SU-DHL-6 (cell line): ENCODE results near the gene USP25.

ENCODE experiments used
- H2AFZ ChIP-seq: fragments of 200-600 bp; sonication (generic); 2 replicates; pipeline ENCODE4 v1.6.1; 2014; ENCODE audit warnings: low read depth, mild to moderate bottlenecking, moderate library complexity, mixed read lengths, antibody characterized with exemption, low read length; ENCODE audit not compliant: severe bottlenecking
- H3F3A ChIP-seq: fragments of 200-600 bp; shearing (Covaris generic); 2 replicates; pipeline ENCODE4 v1.6.0; 2016; ENCODE audit warnings: antibody characterized with exemption, mild to moderate bottlenecking; ENCODE audit not compliant: insufficient read depth
- H3K27ac ChIP-seq: fragments of 200-600 bp; sonication (generic); 2 replicates; pipeline ENCODE4 v1.5.1; 2016; ENCODE audit warnings: low read depth, mild to moderate bottlenecking, low read length, moderate library complexity, mixed read lengths
- H3K27me3 ChIP-seq: fragments of 200-600 bp; sonication (generic), shearing (Covaris generic); 2 replicates; pipeline ENCODE4 v1.6.0; 2014; ENCODE audit warnings: mild to moderate bottlenecking, low read length
- H3K36me3 ChIP-seq: fragments of 200-600 bp; sonication (generic); 2 replicates; pipeline ENCODE4 v1.6.1; 2014; ENCODE audit warnings: mild to moderate bottlenecking, low read length, mixed read lengths
- H3K4me2 ChIP-seq: fragments of 300-600, 200-600 bp; shearing (Covaris generic), sonication (generic); 2 replicates; pipeline ENCODE4 v1.6.0; 2014; ENCODE audit warnings: low read length, low read depth, mild to moderate bottlenecking; ENCODE audit not compliant: poor library complexity, severe bottlenecking
- H3K4me3 ChIP-seq: fragments of 200-600 bp; sonication (generic); 2 replicates; pipeline ENCODE4 v1.5.1; 2014; ENCODE audit warnings: antibody characterized with exemption, low read length, mild to moderate bottlenecking, mixed read lengths; ENCODE audit not compliant: insufficient read depth, poor library complexity, severe bottlenecking
- H3K79me2 ChIP-seq: fragments of 200-600 bp; sonication (generic); 2 replicates; pipeline ENCODE4 v1.6.1; 2014; ENCODE audit warnings: mild to moderate bottlenecking, low read length, moderate library complexity; ENCODE audit not compliant: insufficient read depth
- H3K9ac ChIP-seq: fragments of 200-600 bp; sonication (generic); 2 replicates; pipeline ENCODE4 v1.7.0; 2014; ENCODE audit warnings: mild to moderate bottlenecking, low read length
- H3K9me2 ChIP-seq: fragments of 200-600 bp; sonication (generic); replicated peaks from 2 replicates; pipeline ENCODE4 v1.6.1; 2014; ENCODE audit warnings: low read length; ENCODE audit not compliant: insufficient read depth
- H3K9me3 ChIP-seq: fragments of 200-600 bp; sonication (generic); 2 replicates; pipeline ENCODE4 v1.6.1; 2014; ENCODE audit warnings: low read length, mixed read lengths; ENCODE audit not compliant: insufficient read depth
- H4K20me1 ChIP-seq: fragments of 200-600 bp; sonication (generic); 2 replicates; pipeline ENCODE4 v1.6.1; 2014; ENCODE audit warnings: low read depth, mild to moderate bottlenecking, antibody characterized with exemption, low read length, moderate library complexity, mixed read lengths
- EZH2phosphoT487 ChIP-seq: fragments of 200-600 bp; sonication (generic), shearing (Covaris generic); conservative IDR thresholded peaks from 2 replicates; pipeline ENCODE4 v1.6.1; 2018; ENCODE audit warnings: mild to moderate bottlenecking, antibody characterized with exemption, low read length, moderate library complexity, mixed read lengths
- TF ChIP-seq, protein P1 (sequence below): fragments of 200-600 bp; sonication (generic); IDR thresholded peaks from one replicate; pipeline ENCODE4 v1.5.1; 2017; ENCODE audit warnings: antibody characterized with exemption, mild to moderate bottlenecking, low read length, moderate library complexity; ENCODE audit not compliant: insufficient read depth, poor library complexity, severe bottlenecking

USP25 gene

DNA sequence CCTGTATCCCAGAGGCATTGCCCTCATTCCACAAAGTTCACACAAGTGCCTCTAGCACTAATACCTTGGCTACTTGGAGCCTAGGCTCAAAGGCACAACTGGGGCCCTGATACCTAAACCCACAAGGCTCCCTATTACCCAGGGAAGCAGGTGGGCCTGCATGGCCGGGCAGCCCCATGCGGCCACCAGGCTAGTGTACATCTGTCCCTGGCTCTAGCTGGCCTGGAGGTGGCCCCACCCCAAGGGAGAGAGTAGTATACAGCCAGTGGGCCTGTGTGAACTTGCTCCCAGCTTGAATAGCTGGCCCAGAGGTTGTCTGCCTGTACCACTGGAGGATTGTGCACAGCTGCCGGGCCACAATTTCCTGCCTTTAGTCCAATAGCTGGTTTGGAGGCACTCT, 52.2 kb downstream of the USP25 start:
- Histone ChIP-seq H3K36me3 (peaks cover 9% of the 10 kb centered on the region), H3F3A (no peaks in the 10 kb centered on the region), H3K4me3 (no peak overlapping the region), H3K27me3 (no peaks in the 10 kb centered on the region), H3K9me2 (no peaks in the 10 kb centered on the region), H2AFZ (no peak overlapping the region), H4K20me1 (no peaks in the 10 kb centered on the region), H3K79me2 (no peaks in the 10 kb centered on the region), H3K9me3 (no peaks in the 10 kb centered on the region), H3K27ac (no peak overlapping the region), H3K9ac (no peak overlapping the region), H3K4me2 (no peak overlapping the region)
- TF ChIP-seq, protein P1, sequence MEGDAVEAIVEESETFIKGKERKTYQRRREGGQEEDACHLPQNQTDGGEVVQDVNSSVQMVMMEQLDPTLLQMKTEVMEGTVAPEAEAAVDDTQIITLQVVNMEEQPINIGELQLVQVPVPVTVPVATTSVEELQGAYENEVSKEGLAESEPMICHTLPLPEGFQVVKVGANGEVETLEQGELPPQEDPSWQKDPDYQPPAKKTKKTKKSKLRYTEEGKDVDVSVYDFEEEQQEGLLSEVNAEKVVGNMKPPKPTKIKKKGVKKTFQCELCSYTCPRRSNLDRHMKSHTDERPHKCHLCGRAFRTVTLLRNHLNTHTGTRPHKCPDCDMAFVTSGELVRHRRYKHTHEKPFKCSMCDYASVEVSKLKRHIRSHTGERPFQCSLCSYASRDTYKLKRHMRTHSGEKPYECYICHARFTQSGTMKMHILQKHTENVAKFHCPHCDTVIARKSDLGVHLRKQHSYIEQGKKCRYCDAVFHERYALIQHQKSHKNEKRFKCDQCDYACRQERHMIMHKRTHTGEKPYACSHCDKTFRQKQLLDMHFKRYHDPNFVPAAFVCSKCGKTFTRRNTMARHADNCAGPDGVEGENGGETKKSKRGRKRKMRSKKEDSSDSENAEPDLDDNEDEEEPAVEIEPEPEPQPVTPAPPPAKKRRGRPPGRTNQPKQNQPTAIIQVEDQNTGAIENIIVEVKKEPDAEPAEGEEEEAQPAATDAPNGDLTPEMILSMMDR, result no peak
- no peak for TF ChIP-seq EZH2phosphoT487

DNA sequence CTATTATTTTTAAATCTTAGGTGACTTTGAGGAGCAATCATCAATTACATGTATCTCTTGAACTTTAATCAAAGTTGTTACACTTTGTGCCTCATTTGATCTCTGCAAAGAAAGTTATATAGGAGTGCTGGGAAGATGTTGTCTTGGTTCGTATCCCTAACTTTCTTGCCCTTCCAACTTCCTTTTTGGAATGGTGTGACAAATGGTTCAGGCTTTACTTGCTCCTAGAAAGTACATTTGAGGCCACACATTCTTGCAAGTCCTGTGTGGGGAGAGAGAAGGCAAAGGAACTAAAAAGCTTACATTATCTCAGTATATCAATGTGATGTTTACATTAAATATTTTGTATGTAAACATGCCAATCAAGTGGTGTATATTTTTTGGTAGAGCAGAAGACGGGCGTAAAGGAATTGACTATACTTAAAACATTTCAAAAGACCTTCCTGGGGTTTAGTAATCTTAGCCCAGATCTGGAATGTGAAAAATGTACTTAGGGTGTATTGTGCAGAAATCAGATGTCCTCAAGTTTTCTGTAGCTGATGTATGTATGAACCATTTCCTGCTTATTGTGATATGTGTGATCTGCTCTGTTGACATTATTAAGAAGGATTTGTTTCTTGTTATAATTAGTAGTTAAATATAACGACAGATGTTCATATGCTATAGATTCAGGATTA, 59.2 kb downstream of the USP25 start:
- Histone ChIP-seq H3K4me3 (no peak overlapping the region), H3K4me2 (no peak overlapping the region), H4K20me1 (no peaks in the 10 kb centered on the region), H3K27me3 (no peaks in the 10 kb centered on the region), H3F3A (no peaks in the 10 kb centered on the region), H3K79me2 (no peaks in the 10 kb centered on the region), H3K9ac (no peak overlapping the region), H3K27ac (no peak overlapping the region), H2AFZ (no peak overlapping the region), H3K9me3 (no peaks in the 10 kb centered on the region), H3K9me2 (no peaks in the 10 kb centered on the region), H3K36me3 (peaks cover 3% of the 10 kb centered on the region; the same call in 1 of the 2 replicates)
- no peak for TF ChIP-seq EZH2phosphoT487
- TF ChIP-seq, protein P1, result no peak

DNA sequence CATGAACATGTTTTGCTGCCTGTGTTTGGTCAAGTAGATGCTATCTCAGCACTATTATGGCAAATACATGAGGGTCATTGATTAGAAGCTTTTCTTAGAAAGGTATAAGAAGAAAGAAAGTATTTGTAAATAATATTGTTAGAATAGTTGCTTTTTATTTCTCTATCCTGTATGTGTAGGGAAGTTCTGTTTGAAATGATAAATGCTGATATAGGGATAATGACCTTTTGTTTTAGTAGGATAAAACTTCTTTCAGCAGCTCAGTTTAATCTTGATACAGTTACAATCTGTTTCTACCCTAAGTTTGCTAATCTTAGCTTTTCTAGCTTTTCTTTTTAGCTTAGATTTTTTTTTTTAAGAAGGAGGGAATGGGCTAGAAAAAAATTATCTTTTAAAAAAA, 63.3 kb downstream of the USP25 start:
- Histone ChIP-seq H3K4me3 (no peak overlapping the region), H3K9me3 (no peaks in the 10 kb centered on the region), H3K27me3 (no peaks in the 10 kb centered on the region), H3K79me2 (no peaks in the 10 kb centered on the region), H2AFZ (no peak overlapping the region), H3K4me2 (no peak overlapping the region), H3K9me2 (no peaks in the 10 kb centered on the region), H3K9ac (no peak overlapping the region), H4K20me1 (no peaks in the 10 kb centered on the region), H3K27ac (no peak overlapping the region), H3F3A (no peaks in the 10 kb centered on the region), H3K36me3 (peaks cover 3% of the 10 kb centered on the region; the same call in 1 of the 2 replicates)
- TF ChIP-seq, protein P1, result no peak
- no peak for TF ChIP-seq EZH2phosphoT487
